GM12878 (cell line): Measurements from ENCODE around the gene TBL1XR1. TPM values are rescaled to one million over a fixed set of nuclear protein-coding genes. Genes with fewer than 3 reads are reported as not detected.

Experiments used
- ATAC-seq: fragments of 200-7000 bp; cut with Tn5 transposase; 3 replicates; pipeline ENCODE4 v1.9.1; 2020; ENCODE audit warnings: mild to moderate bottlenecking, moderate library complexity
- BruUV-seq: library from RNA; stranded (reverse); fragments of 400-500 nt; replicated peaks from 2 replicates; lab custom pipeline; 2021; lab: Mats Ljungman, UMichigan
- CTCF ChIA-PET: fragments of 300-600 bp; sonication (Branson Sonifier 250); formaldehyde crosslinking; extraction: SDS; loops from one replicate; lab custom pipeline; 2021; ENCODE audit warnings: inconsistent platforms; lab: Yijun Ruan, JAX
- POLR2A ChIA-PET: fragments of 350-600 bp; formaldehyde crosslinking; extraction: SDS; loops from one replicate; lab custom pipeline; 2021; ENCODE audit warnings: inconsistent platforms; lab: Charles Lee
- RAD21 ChIA-PET: fragments of 300-600 bp; sonication (Branson Sonifier 250); formaldehyde crosslinking; loops from one replicate; lab custom pipeline; 2023; ENCODE audit warnings: antibody characterized with exemption; ENCODE audit not compliant: unreplicated experiment; lab: Charles Lee
- SMC1A ChIA-PET: fragments of 300-600 bp; sonication (Branson Sonifier 250); formaldehyde crosslinking; loops from one replicate; lab custom pipeline; 2023; ENCODE audit not compliant: unreplicated experiment, uncharacterized antibody; lab: Charles Lee
- DNase-seq: peaks from one replicate; pipeline ENCODE4 v3.0.0-alpha.2; 2011; ENCODE audit warnings: low read depth, low spot score
- FAIRE-seq: peaks from 3 replicates; lab custom pipeline; 2011; peaks lifted over from hg19 to GRCh38; lab: Jason Lieb, UNC
- H2AFZ ChIP-seq: 2 replicates; pipeline ENCODE4 v1.6.0; 2011; ENCODE audit warnings: low read depth, low read length, control low read depth; ENCODE audit not compliant: control insufficient read depth
- H3K27ac ChIP-seq: 2 replicates; pipeline ENCODE4 v1.5.1; 2011; ENCODE audit warnings: control low read depth; ENCODE audit not compliant: control insufficient read depth, insufficient read depth
- H3K27me3 ChIP-seq, 2 experiments: replicated peaks in 1 of 2; 2 replicates each; pipeline versions ENCODE4 v1.6.0 to v1.6.1; 2011; ENCODE audit warnings: low read length in 1 of 2; ENCODE audit not compliant: control insufficient read depth in 2 of 2, insufficient read depth in 2 of 2
- H3K36me3 ChIP-seq, 2 experiments: 2 replicates each; pipeline ENCODE4 v1.5.1; 2011; ENCODE audit warnings: low read length in 1 of 2; ENCODE audit not compliant: control insufficient read depth in 2 of 2, insufficient read depth in 2 of 2
- H3K4me1 ChIP-seq: 2 replicates; pipeline ENCODE4 v1.6.1; 2011; ENCODE audit warnings: mild to moderate bottlenecking, low read length, moderate library complexity, mixed read lengths; ENCODE audit not compliant: control insufficient read depth, insufficient read depth
- H3K4me2 ChIP-seq: 2 replicates; pipeline ENCODE4 v1.6.0; 2011; ENCODE audit warnings: control low read depth; ENCODE audit not compliant: control insufficient read depth, insufficient read depth
- H3K4me3 ChIP-seq: fragments of 200-600 bp; sonication (generic); 2 replicates; pipeline ENCODE4 v1.5.1; 2016
- H3K79me2 ChIP-seq: 2 replicates; pipeline ENCODE4 v1.6.0; 2011; ENCODE audit warnings: low read length; ENCODE audit not compliant: control insufficient read depth, insufficient read depth
- H3K9ac ChIP-seq: 2 replicates; pipeline ENCODE4 v1.8.0; 2011; ENCODE audit warnings: low read length, control low read depth, mixed read lengths; ENCODE audit not compliant: control insufficient read depth, insufficient read depth
- H3K9me3 ChIP-seq: replicated peaks from 3 replicates; pipeline ENCODE4 v1.5.1; 2011; ENCODE audit warnings: mild to moderate bottlenecking, low read length; ENCODE audit not compliant: control insufficient read depth, insufficient read depth
- H4K20me1 ChIP-seq: 2 replicates; pipeline ENCODE4 v1.6.0; 2011; ENCODE audit not compliant: control insufficient read depth, insufficient read depth
- CBX5 ChIP-seq: sonication (generic); IDR thresholded peaks from 2 replicates; pipeline ENCODE4 v1.6.1; 2016; ENCODE audit warnings: low read depth, moderate library complexity, mild to moderate bottlenecking, inconsistent platforms
- CEBPZ ChIP-seq: fragments of 150-350 bp; IDR thresholded peaks from 2 replicates; pipeline ENCODE4 v1.6.1; 2016; ENCODE audit warnings: low read depth, low read length
- HDAC2 ChIP-seq: fragments of 200-600 bp; sonication (generic); IDR thresholded peaks from 2 replicates; pipeline ENCODE4 v1.6.1; 2017
- IRF3 ChIP-seq: fragments of 450-650 bp; IDR thresholded peaks from 2 replicates; pipeline ENCODE4 v1.6.1; 2014; ENCODE audit warnings: mild to moderate bottlenecking
- KLF5 ChIP-seq: fragments of 450-650 bp; IDR thresholded peaks from 2 replicates; pipeline ENCODE4 v1.6.1; 2014; ENCODE audit warnings: mild to moderate bottlenecking; ENCODE audit not compliant: partially characterized antibody
- NFYB ChIP-seq: IDR thresholded peaks from 2 replicates; pipeline ENCODE4 v1.6.1; 2011; ENCODE audit warnings: low read depth, mild to moderate bottlenecking, low read length, improper control_type of control experiment, moderate library complexity; ENCODE audit not compliant: insufficient read depth
- SMAD1 ChIP-seq: fragments of 450-650 bp; IDR thresholded peaks from 2 replicates; pipeline ENCODE4 v1.6.1; 2018; ENCODE audit warnings: mild to moderate bottlenecking, low read depth; ENCODE audit not compliant: partially characterized antibody
- ZNF687 ChIP-seq: fragments of 450-650 bp; IDR thresholded peaks from 2 replicates; pipeline ENCODE4 v1.6.1; 2017; ENCODE audit warnings: mild to moderate bottlenecking, moderate library complexity
- ZSCAN29 ChIP-seq: fragments of 450-650 bp; IDR thresholded peaks from 2 replicates; pipeline ENCODE4 v1.6.1; 2017; ENCODE audit warnings: mild to moderate bottlenecking, moderate library complexity
- WGBS: methylation state at CpG from one replicate; pipeline ENCODE4 v1.1.6; 2016; ENCODE audit warnings: low lambda C conversion rate; ENCODE audit not compliant: insufficient replicate concordance, insufficient coverage; ENCODE audit errors: missing lambda C conversion rate; 5-methylcytosine and 5-hydroxymethylcytosine counted together
- in situ Hi-C: fragments of 300-500 bp; cut with MboI; formaldehyde crosslinking; loops from 9 replicates; pipeline ENCODE4 v1.14.3; 2018; ENCODE audit warnings: mixed read lengths
- intact Hi-C: fragments of 100-400 bp; cut with micrococcal nuclease; formaldehyde crosslinking; loops from one replicate; pipeline ENCODE4 v1.14.2; 2022; ENCODE audit not compliant: unreplicated experiment
- polyA plus RNA-seq, 11 experiments: library from polyadenylated mRNA; depleted of rRNA in 4 of 11; unstranded in 6 of 11; stranded (reverse) in 5 of 11; fragments of >200 nt; fragmentation: Nextera tagmentation in 4 of 11; fragmentation: Illumina TruSeq in 1 of 11; extraction: Ambion mirVana in 4 of 11; extraction: Trizol in 1 of 11; gene quantifications; 1 replicate in 1 of 11; 2 replicates in 10 of 11; pipeline versions ENCODE4 v1.2.1 to v1.2.3, GENCODE V29; 2011 to 2016; ENCODE audit warnings: inconsistent platforms in 2 of 11, missing spikeins in 2 of 11, low read depth in 1 of 11
- total RNA-seq, 4 experiments: library from RNA; depleted of rRNA in 3 of 4; stranded (reverse); fragments of >200 nt in 3 of 4; fragmentation: Illumina TruSeq in 1 of 4; extraction: Trizol in 1 of 4; gene quantifications; 2 replicates each; pipeline versions ENCODE4 v1.2.1 to v1.2.3, GENCODE V29; 2013 to 2021

Gene TBL1XR1
- total and polyA plus RNA-seq, 10 of the 15 experiments (the other 5 are each of a cell fraction or from before 2014, with no cell fraction given), result 13.0 to 115 (median 60.4) TPM

GRCh38 chr3:176992978-176993377, 204.3 kb downstream of the TBL1XR1 start:
- Histone ChIP-seq H2AFZ (no peak overlapping the region), H3K27me3 (no peaks in the 10 kb centered on the region; a peak in 1 of 4 replicates), H3K4me2 (no peak overlapping the region), H3K27ac (no peak overlapping the region), H3K9ac (no peak overlapping the region), H3K4me3 (no peak overlapping the region), H3K9me3 (no peaks in the 10 kb centered on the region), H3K36me3 (no peaks in the 10 kb centered on the region), H3K79me2 (no peaks in the 10 kb centered on the region), H4K20me1 (no peaks in the 10 kb centered on the region), H3K4me1 (no peaks in the 10 kb centered on the region)
- RAD21 ChIA-PET, result no interaction called here
- no TSS peak for BruUV-seq
- no peak for DNase-seq
- WGBS, result 60% methylated on average over 3 of the region's 3 CpGs
- in situ Hi-C loops (no loop called here), intact Hi-C loops (no loop called here)
- SMC1A ChIA-PET, result no interaction called here
- no peak for ATAC-seq
- FAIRE-seq, result no peak
- TF ChIP-seq KLF5, result no peak
- CTCF ChIA-PET, result no interaction called here
- POLR2A ChIA-PET, result interaction anchor here (0.7 kb wide), 2 partner anchors 726 to 938 kb away, joined by 3 to 4 read pairs; no protein-coding TSS in a partner anchor

- FAIRE-seq (no peak), ATAC-seq (no peak), DNase-seq (no peak)
- no peak for TF ChIP-seq IRF3
- TF ChIP-seq ZSCAN29, result no peak
- no peak for TF ChIP-seq CBX5
- TF ChIP-seq HDAC2, result no peak
- no peak for TF ChIP-seq ZNF687
- TF ChIP-seq CEBPZ, result no peak
- TF ChIP-seq SMAD1, result no peak
- no peak for TF ChIP-seq NFYB
- ChIA-PET CTCF (no interaction called here), POLR2A (interaction anchor here (0.7 kb wide), 2 partner anchors 727 to 938 kb away, joined by 3 to 4 read pairs; no protein-coding TSS in a partner anchor), RAD21 (no interaction called here), SMC1A (no interaction called here)
- no peak overlapping the region for H3K27ac ChIP-seq
- no peaks in the 10 kb centered on the region for H3K79me2 ChIP-seq
- intact Hi-C loops, result no loop called here
- no peak overlapping the region for H2AFZ ChIP-seq
- H4K20me1 ChIP-seq, result no peaks in the 10 kb centered on the region
- H3K4me3 ChIP-seq, result no peak overlapping the region
- no peaks in the 10 kb centered on the region for H3K36me3 ChIP-seq
- no TSS peak for BruUV-seq
- no peaks in the 10 kb centered on the region for H3K4me1 ChIP-seq
- H3K27me3 ChIP-seq, result no peaks in the 10 kb centered on the region; a peak in 1 of 4 replicates
- H3K9me3 ChIP-seq, result no peaks in the 10 kb centered on the region
- H3K9ac ChIP-seq, result no peak overlapping the region
- 72% methylated on average over 11 of the region's 11 CpGs for WGBS
- in situ Hi-C loops, result no loop called here
- no peak overlapping the region for H3K4me2 ChIP-seq
These were observed 204.7 kb downstream of the TBL1XR1 start for GRCh38 chr3:176992565-176992964.
